ENCODE data around the gene TMEM43.

Gene TMEM43

GRCh38 chr3:14181253-14181652 is 56.4 kb downstream of the TMEM43 start:
- no peak for DNase-seq

- no peak for DNase-seq
Observed at GRCh38 chr3:14183015-14183577, 58.2 kb downstream of the TMEM43 start.

GRCh38 chr3:14186854-14187458 is 62.1 kb downstream of the TMEM43 start:
- DNase-seq, result no peak

- no peak for DNase-seq
Observed at GRCh38 chr3:14188041-14188754, 63.3 kb downstream of the TMEM43 start.

Data from GDM1 (cell line).